SH-SY5Y (cell line): ENCODE data around the gene IRF2BPL.

Source experiments
- GATA2 ChIP-seq: IDR thresholded peaks from 2 replicates; pipeline ENCODE4 v1.6.1; 2011; ENCODE audit warnings: mild to moderate bottlenecking, low read depth, low read length
- GATA3 ChIP-seq: IDR thresholded peaks from 2 replicates; pipeline ENCODE4 v1.6.1; 2011; ENCODE audit warnings: low read depth, mild to moderate bottlenecking, low read length, moderate library complexity

DNA sequence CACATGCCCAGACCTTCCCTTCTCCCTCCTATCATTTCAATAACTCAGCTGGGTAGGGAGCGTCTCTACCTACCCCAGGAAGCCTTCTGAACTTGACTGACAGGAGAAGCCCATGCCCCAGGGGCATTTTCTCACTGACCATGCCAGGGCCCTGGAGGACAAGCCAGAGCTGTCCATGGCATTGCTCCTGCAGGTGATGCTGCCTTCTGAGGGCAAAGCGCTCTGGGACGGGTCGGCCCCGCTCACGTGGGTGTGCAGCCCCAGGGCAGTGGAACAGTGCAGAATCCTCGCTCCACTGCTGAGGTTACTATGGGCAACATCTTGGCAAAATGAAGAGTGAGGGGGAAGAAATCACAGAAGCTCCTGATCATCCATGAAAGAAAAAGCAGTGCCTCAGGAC is 41.0 kb upstream of the IRF2BPL start:
- TF ChIP-seq GATA3: no peak
- TF ChIP-seq GATA2: no peak
